Large intestine (tissue), 3 donors: ENCODE data around the gene CRY2. TPM values are rescaled to one million over a fixed set of nuclear protein-coding genes. Genes with fewer than 3 reads are reported as not detected.

ENCODE experiments used
- DNase-seq, 2 donors: peaks; one replicate each; pipeline versions ENCODE4 v3.0.0 to v3.0.0-alpha.2; 2013
- H3K27ac ChIP-seq: one replicate; pipeline ENCODE4 v1.5.1; 2013; ENCODE audit warnings: low read length
- H3K27me3 ChIP-seq: 2 replicates; pipeline ENCODE4 v1.6.1; 2013; ENCODE audit warnings: low read length; ENCODE audit not compliant: control insufficient read depth, insufficient read depth
- H3K36me3 ChIP-seq: 2 replicates; pipeline ENCODE4 v1.6.1; 2013; ENCODE audit warnings: low read length; ENCODE audit not compliant: control insufficient read depth, insufficient read depth
- H3K4me1 ChIP-seq: one replicate; pipeline ENCODE4 v1.6.1; 2013; ENCODE audit warnings: low read length; ENCODE audit not compliant: control insufficient read depth, insufficient read depth
- H3K4me3 ChIP-seq: one replicate; pipeline ENCODE4 v1.5.1; 2013; ENCODE audit warnings: low read length
- H3K9me3 ChIP-seq: one replicate; pipeline ENCODE4 v1.6.1; 2013; ENCODE audit warnings: mild to moderate bottlenecking, low read depth, low read length, moderate library complexity; ENCODE audit not compliant: control insufficient read depth
- WGBS: methylation state at CpG from one replicate; pipeline ENCODE4 v1.1.5; 2013; ENCODE audit warnings: low lambda C conversion rate; ENCODE audit not compliant: insufficient coverage; 5-methylcytosine and 5-hydroxymethylcytosine counted together
- polyA plus RNA-seq: library from polyadenylated mRNA; unstranded; fragments of 120-200 nt; gene quantifications from one replicate; pipeline ENCODE4 v1.2.1, GENCODE V29; 2013

CRY2 gene
- polyA plus RNA-seq, 1 donor, result 23.1 TPM

- no CpG with 5 or more reads among the region's 8 CpGs for WGBS
- Histone ChIP-seq H3K27ac (no peak overlapping the region), H3K4me1 (no peaks in the 10 kb centered on the region), H3K9me3 (no peaks in the 10 kb centered on the region), H3K27me3 (no peaks in the 10 kb centered on the region), H3K36me3 (peaks cover 36% of the 10 kb centered on the region), H3K4me3 (no peak overlapping the region)
- no peak for DNase-seq
Observed at GRCh38 chr11:45907911-45908370, 60.7 kb downstream of the CRY2 start.

GRCh38 chr11:45909594-45910475 is 62.6 kb downstream of the CRY2 start:
- H3K4me3 ChIP-seq, result no peak overlapping the region
- no peak overlapping the region for H3K27ac ChIP-seq
- H3K9me3 ChIP-seq, result no peaks in the 10 kb centered on the region
- no CpG with 5 or more reads among the region's 32 CpGs for WGBS
- H3K36me3 ChIP-seq, result peaks cover 51% of the 10 kb centered on the region
- H3K27me3 ChIP-seq, result no peaks in the 10 kb centered on the region
- no peaks in the 10 kb centered on the region for H3K4me1 ChIP-seq
- no peak for DNase-seq

DNA sequence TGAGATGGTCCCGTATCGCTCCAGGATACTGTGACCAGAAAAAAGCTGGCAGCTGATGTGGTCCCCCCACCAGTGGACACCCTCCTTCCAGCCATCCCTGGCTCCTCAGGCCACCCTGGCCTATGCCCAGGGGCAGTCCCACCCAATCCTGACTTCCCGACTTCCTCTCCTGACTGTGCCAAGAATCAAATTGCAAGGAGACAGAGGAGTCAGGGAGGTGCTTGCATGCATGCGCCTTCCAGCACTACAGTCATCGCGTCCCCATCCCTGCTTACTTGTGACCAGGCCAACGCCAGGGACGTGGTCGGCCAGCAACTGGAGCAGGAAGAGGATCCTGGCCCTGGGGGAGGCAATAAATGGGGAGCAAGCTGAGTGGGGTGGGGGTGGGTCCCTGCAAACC is 63.3 kb downstream of the CRY2 start:
- Histone ChIP-seq H3K4me1 (no peaks in the 10 kb centered on the region), H3K27ac (no peak overlapping the region), H3K27me3 (no peaks in the 10 kb centered on the region), H3K4me3 (no peak overlapping the region), H3K36me3 (peaks cover 58% of the 10 kb centered on the region), H3K9me3 (no peaks in the 10 kb centered on the region)
- no CpG with 5 or more reads among the region's 9 CpGs for WGBS
- no peak for DNase-seq

DNA sequence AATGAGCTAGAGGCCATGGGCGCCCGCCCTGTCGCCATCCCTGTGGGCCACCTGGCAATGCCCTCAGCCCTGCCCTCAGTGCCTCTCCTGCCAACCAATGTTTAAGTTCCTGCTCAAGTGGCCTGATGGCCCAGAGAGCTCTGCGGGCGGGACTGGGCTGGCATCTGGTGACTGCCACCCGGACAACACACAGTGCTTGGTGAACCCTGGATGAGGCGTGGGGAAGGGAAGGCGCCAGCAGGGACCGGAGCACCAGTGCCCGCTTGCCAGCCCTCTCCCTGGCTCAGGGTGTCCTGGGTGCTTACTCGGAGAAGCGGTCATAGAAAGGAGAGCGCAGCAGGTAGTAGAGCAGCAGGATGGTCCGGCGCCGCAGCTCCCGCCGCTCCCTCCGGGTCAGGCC is 66.2 kb downstream of the CRY2 start:
- H3K36me3 ChIP-seq, result peaks cover 61% of the 10 kb centered on the region
- peaks cover 5% of the 10 kb centered on the region for H3K4me1 ChIP-seq
- no peaks in the 10 kb centered on the region for H3K9me3 ChIP-seq
- H3K27me3 ChIP-seq, result no peaks in the 10 kb centered on the region
- DNase-seq, result no peak
- no peak overlapping the region for H3K27ac ChIP-seq
- WGBS, result no CpG with 5 or more reads among the region's 19 CpGs
- no peak overlapping the region for H3K4me3 ChIP-seq

- Histone ChIP-seq H3K36me3 (peaks cover 57% of the 10 kb centered on the region), H3K4me1 (peaks cover 5% of the 10 kb centered on the region)
Observed at GRCh38 chr11:45913942-45914635, 66.8 kb downstream of the CRY2 start.

DNA sequence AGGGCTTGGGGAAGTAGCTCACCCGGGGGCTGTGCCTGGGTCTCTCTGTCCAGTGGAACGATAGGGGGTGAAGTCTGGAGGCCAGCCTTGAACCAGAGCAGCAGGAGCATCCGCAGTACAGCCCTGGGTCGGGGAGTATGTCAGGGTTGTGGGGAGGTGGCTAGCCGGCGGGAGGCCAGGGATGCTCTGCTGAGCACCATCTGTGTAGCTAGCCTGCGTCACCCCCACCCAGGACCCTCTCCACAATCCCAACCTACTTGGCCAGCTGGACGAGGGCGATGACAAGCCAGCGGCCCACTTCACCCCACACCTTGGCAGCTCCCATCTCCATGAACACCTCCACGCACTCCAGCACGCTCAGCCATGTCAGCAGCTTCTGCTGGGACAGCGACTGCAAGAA is 68.2 kb downstream of the CRY2 start:
- H3K4me3 ChIP-seq, result no peak overlapping the region
- no peaks in the 10 kb centered on the region for H3K9me3 ChIP-seq
- peaks cover 45% of the 10 kb centered on the region for H3K36me3 ChIP-seq
- H3K27me3 ChIP-seq, result no peaks in the 10 kb centered on the region
- no CpG with 5 or more reads among the region's 13 CpGs for WGBS
- no peak overlapping the region for H3K27ac ChIP-seq
- no peak for DNase-seq
- peaks cover 5% of the 10 kb centered on the region for H3K4me1 ChIP-seq

More at GRCh38 chr11:45913942-45914635, 66.8 kb downstream of the CRY2 start:
- no peak overlapping the region for H3K4me3 ChIP-seq
- no peaks in the 10 kb centered on the region for H3K9me3 ChIP-seq
- no peaks in the 10 kb centered on the region for H3K27me3 ChIP-seq
- DNase-seq, result no peak
- no CpG with 5 or more reads among the region's 22 CpGs for WGBS
- H3K27ac ChIP-seq, result no peak overlapping the region

- Histone ChIP-seq H3K36me3 (peaks cover 30% of the 10 kb centered on the region), H3K9me3 (no peaks in the 10 kb centered on the region), H3K4me1 (peaks cover 11% of the 10 kb centered on the region), H3K27me3 (peaks cover 14% of the 10 kb centered on the region), H3K4me3 (peak overlapping the region; percentile 91), H3K27ac (peak overlapping the region; percentile 67)
- no CpG with 5 or more reads among the region's 16 CpGs for WGBS
- no peak for DNase-seq
Observed at GRCh38 chr11:45917286-45917622, 70.0 kb downstream of the CRY2 start.

GRCh38 chr11:45917623-45918330 is 70.5 kb downstream of the CRY2 start, which contains the start of gene PEX16:
Gene PEX16, minus strand, starts transcription at chr11:45917877. Its CDS starts 66 bp downstream, at chr11:45917811.
- Histone ChIP-seq H3K27ac (peak within 1 kb of the TSS; percentile 67), H3K36me3 (peaks cover 30% of the 10 kb centered on the region), H3K4me3 (peak within 1 kb of the TSS; percentile 91), H3K9me3 (no peaks in the 10 kb centered on the region), H3K27me3 (peaks cover 16% of the 10 kb centered on the region), H3K4me1 (peaks cover 11% of the 10 kb centered on the region)
- no CpG with 5 or more reads among the region's 45 CpGs for WGBS
- DNase-seq, result peak; percentile 98

DNA sequence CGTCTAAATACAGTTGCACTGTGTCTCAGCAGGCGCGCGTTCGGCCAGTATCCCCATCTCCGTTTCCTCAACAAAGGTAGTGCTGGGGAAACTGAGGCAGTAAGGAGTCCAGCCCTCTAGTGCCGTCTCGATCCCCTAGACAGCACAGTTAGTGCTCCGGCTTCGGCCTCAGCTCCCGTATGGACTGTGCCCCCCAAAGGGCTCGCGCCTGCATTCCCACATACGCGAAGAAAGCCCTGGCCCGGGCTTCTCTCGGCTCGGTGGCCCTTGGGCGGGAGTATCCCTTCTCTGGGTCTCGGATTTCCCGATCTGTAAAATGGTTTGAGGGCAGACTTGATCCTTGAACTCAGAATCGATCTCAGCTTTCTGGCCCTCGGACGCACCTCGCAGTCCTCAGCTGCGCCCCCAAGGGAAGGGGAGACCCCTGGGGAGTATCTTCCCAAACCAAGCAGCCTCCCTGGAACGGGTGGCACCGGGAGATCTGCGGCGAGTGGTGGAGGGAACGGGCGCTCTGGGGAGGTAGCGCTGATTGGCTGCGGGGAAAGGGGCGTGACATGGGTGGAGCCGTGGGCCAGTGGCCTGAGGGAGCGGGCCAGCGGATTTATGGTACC is 71.2 kb downstream of the CRY2 start:
- Histone ChIP-seq H3K4me3 (peak overlapping the region; percentile 91), H3K27ac (peak overlapping the region; percentile 67), H3K9me3 (no peaks in the 10 kb centered on the region), H3K36me3 (peaks cover 25% of the 10 kb centered on the region), H3K27me3 (peaks cover 21% of the 10 kb centered on the region), H3K4me1 (peaks cover 11% of the 10 kb centered on the region)
- peak; percentile 44 to 69 for DNase-seq
- no CpG with 5 or more reads among the region's 38 CpGs for WGBS
